22Rv1 (cell line): ENCODE measurements around the gene SYNE3.

Experiments
- CTCF ChIP-seq: fragments of 450-650 bp; IDR thresholded peaks from 2 replicates; pipeline ENCODE4 v1.5.1; 2017; ENCODE audit warnings: mild to moderate bottlenecking
- ZFX ChIP-seq: fragments of 450-650 bp; IDR thresholded peaks from 2 replicates; pipeline ENCODE4 v1.6.1; 2017; ENCODE audit warnings: antibody characterized with exemption, borderline replicate concordance

- TF ChIP-seq CTCF (no peak), ZFX (no peak)
Observed at GRCh38 chr14:95474941-95475340, 41.5 kb downstream of the SYNE3 start.
